CD4-positive, alpha-beta T cell (primary cell): Measurements from ENCODE around the gene PLCXD1. TPM values are rescaled to one million over a fixed set of nuclear protein-coding genes. Genes with fewer than 3 reads are reported as not detected.

Experiments used
- ATAC-seq: fragments of 200-7000 bp; cut with Tn5 transposase; one replicate; pipeline ENCODE4 v1.10.0; 2022; ENCODE audit warnings: mild to moderate bottlenecking; ENCODE audit not compliant: poor library complexity
- CTCF ChIA-PET: fragments of 350-600 bp; sonication (Branson Sonifier 250); formaldehyde crosslinking; loops from one replicate; lab custom pipeline; 2021; ENCODE audit warnings: antibody characterized with exemption, inconsistent platforms; lab: Charles Lee
- POLR2A ChIA-PET: fragments of 350-600 bp; sonication (Branson Sonifier 250); formaldehyde crosslinking; loops from one replicate; lab custom pipeline; 2021; ENCODE audit warnings: antibody characterized with exemption, inconsistent platforms; lab: Charles Lee
- DNase-seq, 14 experiments: peaks; one replicate each; pipeline ENCODE4 v3.0.0-alpha.2; 2013 to 2020; ENCODE audit warnings: mixed read lengths in 2 of 14
- H3K27ac ChIP-seq, 2 donors: one replicate each; pipeline versions ENCODE4 v1.5.1 to v1.7.0; 2013; ENCODE audit warnings: low read length in 2 of 2, low read depth in 1 of 2, mild to moderate bottlenecking in 1 of 2
- H3K27me3 ChIP-seq, 2 experiments: 1 replicate in 1 of 2; 2 replicates in 1 of 2; pipeline versions ENCODE4 v1.6.1 to v1.7.0; 2013; ENCODE audit warnings: low read length in 2 of 2, control low read depth in 1 of 2, mild to moderate bottlenecking in 1 of 2, moderate library complexity in 1 of 2; ENCODE audit not compliant: insufficient read depth in 2 of 2, control insufficient read depth in 1 of 2
- H3K36me3 ChIP-seq: one replicate; pipeline ENCODE4 v1.6.1; 2013; ENCODE audit warnings: low read length, control low read depth; ENCODE audit not compliant: insufficient read depth
- H3K4me1 ChIP-seq: one replicate; pipeline ENCODE4 v1.6.1; 2013; ENCODE audit warnings: low read length, control low read depth; ENCODE audit not compliant: insufficient read depth
- H3K4me3 ChIP-seq: one replicate; pipeline ENCODE4 v1.5.1; 2013; ENCODE audit warnings: mild to moderate bottlenecking, low read length, moderate library complexity
- H3K9me3 ChIP-seq, 2 experiments: 1 replicate in 1 of 2; 2 replicates in 1 of 2; pipeline versions ENCODE4 v1.6.1 to v1.7.0; 2013; ENCODE audit warnings: low read length in 2 of 2, mild to moderate bottlenecking in 2 of 2, control low read depth in 1 of 2, moderate library complexity in 1 of 2; ENCODE audit not compliant: control insufficient read depth in 1 of 2, insufficient read depth in 1 of 2
- H3K27ac Mint-ChIP-seq: one replicate; pipeline ENCODE4 v1.8.0; 2020; ENCODE audit warnings: mixed read lengths
- H3K27me3 Mint-ChIP-seq: one replicate; pipeline ENCODE4 v1.8.0; 2021; ENCODE audit warnings: mixed read lengths
- H3K36me3 Mint-ChIP-seq: one replicate; pipeline ENCODE4 v1.8.0; 2021; ENCODE audit warnings: low read depth, mixed read lengths
- H3K4me1 Mint-ChIP-seq: one replicate; pipeline ENCODE4 v1.8.0; 2021; ENCODE audit warnings: low read depth, mixed read lengths
- H3K4me3 Mint-ChIP-seq: one replicate; pipeline ENCODE4 v1.8.0; 2020; ENCODE audit warnings: mild to moderate bottlenecking, mixed read lengths
- H3K9me3 Mint-ChIP-seq: one replicate; pipeline ENCODE4 v1.8.0; 2020; ENCODE audit warnings: mixed read lengths
- CTCF ChIP-seq: fragments of 200-600 bp; IDR thresholded peaks from one replicate; pipeline ENCODE4 v1.8.0; 2022; ENCODE audit warnings: antibody characterized with exemption, mild to moderate bottlenecking
- intact Hi-C, 2 experiments: fragments of 100-400 bp; cut with DNase I in 1 of 2; cut with micrococcal nuclease in 1 of 2; formaldehyde crosslinking; loops; one replicate each; pipeline versions ENCODE4 v1.15.1 to v1.9.0; 2023 to 2025; cut with DNase I, micrococcal nuclease
- total RNA-seq, 174 experiments: library from RNA in 2 of 174; stranded (reverse) in 2 of 174; gene quantifications; one replicate each; pipeline ENCODE4 v1.2.3 and lab custom pipeline; 2021 to 2026

Gene PLCXD1
- total RNA-seq, 2 experiments from 2014 or later, result 33.0 to 35.8 TPM

GRCh38 chrX:288561-288991 is 7.4 kb downstream of the PLCXD1 start:
- POLR2A ChIA-PET, result no interaction called here
- H3K36me3 Mint-ChIP-seq, result peaks cover 53% of the 10 kb centered on the region

DNA sequence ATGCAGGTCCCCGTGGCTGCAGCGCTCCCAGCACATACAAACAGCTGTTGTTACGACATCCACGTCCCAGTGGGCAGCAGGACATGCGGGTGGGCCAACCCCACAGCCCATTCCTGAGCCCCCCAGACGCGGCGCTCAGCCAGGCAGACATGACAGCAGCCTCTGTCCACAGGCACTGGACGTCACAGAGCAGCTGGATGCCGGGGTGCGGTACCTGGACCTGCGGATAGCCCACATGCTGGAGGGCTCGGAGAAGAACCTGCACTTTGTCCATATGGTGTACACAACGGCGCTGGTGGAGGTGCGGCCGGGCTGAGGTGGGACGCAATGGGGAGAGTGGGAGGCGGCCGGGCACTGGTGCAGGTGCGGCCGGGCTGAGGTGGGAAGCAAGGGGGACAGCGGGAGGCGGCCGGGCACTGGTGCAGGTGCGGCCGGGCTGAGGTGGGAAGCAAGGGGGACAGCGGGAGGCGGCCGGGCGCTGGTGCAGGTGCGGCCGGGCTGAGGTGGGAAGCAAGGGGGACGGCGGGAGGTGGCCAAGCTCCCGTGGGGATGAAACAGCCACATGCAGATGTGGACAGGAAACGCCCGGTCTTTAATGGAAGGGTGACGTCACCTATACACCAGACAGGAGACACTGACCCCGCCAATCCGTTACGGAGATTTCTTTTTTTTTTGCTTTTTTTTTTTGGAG is 9.4 kb downstream of the PLCXD1 start:
- Mint-ChIP-seq H3K9me3 (no peaks in the 10 kb centered on the region), H3K4me1 (peaks cover 1% of the 10 kb centered on the region), H3K27ac (no peak overlapping the region), H3K36me3 (peaks cover 51% of the 10 kb centered on the region), H3K27me3 (no peaks in the 10 kb centered on the region), H3K4me3 (no peak overlapping the region)
- Histone ChIP-seq H3K9me3 (peaks cover 0 to 9% of the 10 kb centered on the region in 2 experiments), H3K4me1 (no peaks in the 10 kb centered on the region), H3K4me3 (no peak overlapping the region), H3K27me3 (no peaks in the 10 kb centered on the region), H3K36me3 (peaks cover 20% of the 10 kb centered on the region), H3K27ac (no peak overlapping the region)
- intact Hi-C loops, result no loop called here
- TF ChIP-seq CTCF, result no peak
- ChIA-PET POLR2A (no interaction called here), CTCF (no interaction called here)
- ATAC-seq, result no peak
- DNase-seq, result no peak

More at GRCh38 chrX:288561-288991, 7.4 kb downstream of the PLCXD1 start:
- CTCF ChIA-PET, result no interaction called here
- H3K36me3 ChIP-seq, result peaks cover 24% of the 10 kb centered on the region
- Mint-ChIP-seq H3K4me1 (peaks cover 5% of the 10 kb centered on the region), H3K4me3 (no peak overlapping the region), H3K9me3 (no peaks in the 10 kb centered on the region), H3K27ac (no peak overlapping the region), H3K27me3 (no peaks in the 10 kb centered on the region)
- intact Hi-C loops, result no loop called here
- H3K27ac ChIP-seq, result no peak overlapping the region
- ATAC-seq (no peak), DNase-seq (no peak)
- no peak for TF ChIP-seq CTCF
- H3K9me3 ChIP-seq, result peaks cover 0 to 9% of the 10 kb centered on the region in 2 experiments
- no peaks in the 10 kb centered on the region for H3K27me3 ChIP-seq
- H3K4me3 ChIP-seq, result no peak overlapping the region
- H3K4me1 ChIP-seq, result peaks cover 6% of the 10 kb centered on the region

DNA sequence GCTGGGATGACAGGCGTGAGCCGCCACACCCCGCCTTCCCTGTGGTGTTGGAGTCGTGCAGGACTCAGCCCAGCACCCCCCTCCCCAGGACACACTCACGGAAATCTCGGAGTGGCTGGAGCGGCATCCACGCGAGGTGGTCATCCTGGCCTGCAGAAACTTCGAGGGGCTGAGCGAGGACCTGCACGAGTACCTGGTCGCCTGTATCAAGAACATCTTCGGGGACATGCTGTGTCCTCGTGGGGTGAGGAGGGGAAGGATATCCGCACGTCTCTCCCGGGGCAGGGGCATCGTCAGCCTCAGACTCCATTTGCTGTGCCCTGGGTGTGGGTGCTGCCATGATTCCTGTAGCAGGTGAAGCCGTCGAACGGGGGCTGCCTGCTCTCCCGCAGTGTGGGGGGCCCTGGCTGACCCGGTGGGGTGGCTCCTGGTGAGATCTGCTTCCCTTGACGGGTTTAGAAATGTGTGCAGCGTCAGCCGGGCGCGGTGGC is 10.3 kb downstream of the PLCXD1 start:
- DNase-seq (no peak), ATAC-seq (no peak)
- Mint-ChIP-seq H3K27me3 (no peaks in the 10 kb centered on the region), H3K36me3 (peaks cover 51% of the 10 kb centered on the region), H3K4me1 (no peaks in the 10 kb centered on the region), H3K9me3 (no peaks in the 10 kb centered on the region), H3K4me3 (no peak overlapping the region), H3K27ac (no peak overlapping the region)
- H3K27ac ChIP-seq, result no peak overlapping the region
- H3K4me3 ChIP-seq, result no peak overlapping the region
- H3K9me3 ChIP-seq, result peaks cover 0 to 9% of the 10 kb centered on the region in 2 experiments
- H3K4me1 ChIP-seq, result no peaks in the 10 kb centered on the region
- POLR2A ChIA-PET, result no interaction called here
- H3K27me3 ChIP-seq, result no peaks in the 10 kb centered on the region
- peaks cover 17% of the 10 kb centered on the region for H3K36me3 ChIP-seq
- no peak for TF ChIP-seq CTCF
- intact Hi-C loops, result no loop called here
- CTCF ChIA-PET, result no interaction called here
